RWPE1 (cell line): ENCODE data around the gene ITGA6.

Experiments used
- CTCF ChIA-PET: fragments of 350-600 bp; sonication (Branson Sonifier 250); formaldehyde crosslinking; extraction: SDS; loops from one replicate; lab custom pipeline; 2021; lab: Yijun Ruan, JAX
- POLR2A ChIA-PET: fragments of 400-600 bp; formaldehyde crosslinking; extraction: SDS; loops from one replicate; lab custom pipeline; 2020; ENCODE audit warnings: antibody characterized with exemption; ENCODE audit not compliant: low non-redundant PET; lab: Yijun Ruan, JAX
- DNase-seq: peaks from one replicate; pipeline ENCODE4 v3.0.0; 2012; ENCODE audit warnings: low spot score
- H3K27ac ChIP-seq: fragments of 450-650 bp; 2 replicates; pipeline ENCODE4 v1.5.1; 2017
- TF ChIP-seq, protein P1 (sequence below): fragments of 450-650 bp; conservative IDR thresholded peaks from 2 replicates; pipeline ENCODE4 v1.5.1; 2017; ENCODE audit warnings: low read depth, mild to moderate bottlenecking

ITGA6 gene

GRCh38 chr2:172403402-172403801 is 24.0 kb upstream of the ITGA6 start:
- DNase-seq, result peak; percentile 23
- CTCF ChIA-PET, result interaction anchor here (0.5 kb wide), 1 partner anchor 230 kb away, joined by 3 read pairs; no protein-coding TSS in a partner anchor
- TF ChIP-seq, protein P1, sequence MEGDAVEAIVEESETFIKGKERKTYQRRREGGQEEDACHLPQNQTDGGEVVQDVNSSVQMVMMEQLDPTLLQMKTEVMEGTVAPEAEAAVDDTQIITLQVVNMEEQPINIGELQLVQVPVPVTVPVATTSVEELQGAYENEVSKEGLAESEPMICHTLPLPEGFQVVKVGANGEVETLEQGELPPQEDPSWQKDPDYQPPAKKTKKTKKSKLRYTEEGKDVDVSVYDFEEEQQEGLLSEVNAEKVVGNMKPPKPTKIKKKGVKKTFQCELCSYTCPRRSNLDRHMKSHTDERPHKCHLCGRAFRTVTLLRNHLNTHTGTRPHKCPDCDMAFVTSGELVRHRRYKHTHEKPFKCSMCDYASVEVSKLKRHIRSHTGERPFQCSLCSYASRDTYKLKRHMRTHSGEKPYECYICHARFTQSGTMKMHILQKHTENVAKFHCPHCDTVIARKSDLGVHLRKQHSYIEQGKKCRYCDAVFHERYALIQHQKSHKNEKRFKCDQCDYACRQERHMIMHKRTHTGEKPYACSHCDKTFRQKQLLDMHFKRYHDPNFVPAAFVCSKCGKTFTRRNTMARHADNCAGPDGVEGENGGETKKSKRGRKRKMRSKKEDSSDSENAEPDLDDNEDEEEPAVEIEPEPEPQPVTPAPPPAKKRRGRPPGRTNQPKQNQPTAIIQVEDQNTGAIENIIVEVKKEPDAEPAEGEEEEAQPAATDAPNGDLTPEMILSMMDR, result no peak
- H3K27ac ChIP-seq, result peak overlapping the region; percentile 70
- POLR2A ChIA-PET, result no interaction called here

- POLR2A ChIA-PET, result no interaction called here
- TF ChIP-seq, protein P1, result no peak
- CTCF ChIA-PET, result interaction anchor here (0.5 to 0.8 kb wide), 2 partner anchors 24 to 231 kb away, joined by 3 read pairs; partner anchors contain the start of gene ITGA6
- H3K27ac ChIP-seq, result peak overlapping the region; percentile 70
- DNase-seq, result no peak
Observed at GRCh38 chr2:172403881-172404468, 23.4 kb upstream of the ITGA6 start.

- POLR2A ChIA-PET, result no interaction called here
- H3K27ac ChIP-seq, result no peak overlapping the region
- DNase-seq, result peak; percentile 41
- TF ChIP-seq, protein P1, result no peak
- CTCF ChIA-PET, result interaction anchor here (0.8 kb wide), 1 partner anchor 23 kb away, joined by 3 read pairs; the partner anchor contains the start of gene ITGA6
Observed at GRCh38 chr2:172404824-172405223, 22.6 kb upstream of the ITGA6 start.

GRCh38 chr2:172405673-172406072 is 21.7 kb upstream of the ITGA6 start:
- no peak overlapping the region for H3K27ac ChIP-seq
- ChIA-PET POLR2A (no interaction called here), CTCF (no interaction called here)
- no peak for DNase-seq
- TF ChIP-seq, protein P1, result no peak

GRCh38 chr2:172408143-172408766 is 19.1 kb upstream of the ITGA6 start:
- H3K27ac ChIP-seq, result peak overlapping the region; percentile 74
- TF ChIP-seq, protein P1, result no peak
- ChIA-PET POLR2A (no interaction called here), CTCF (interaction anchor here (0.6 kb wide), 1 partner anchor 22 kb away, joined by 3 read pairs; no protein-coding TSS in a partner anchor)
- DNase-seq, result peak; percentile 92

DNA sequence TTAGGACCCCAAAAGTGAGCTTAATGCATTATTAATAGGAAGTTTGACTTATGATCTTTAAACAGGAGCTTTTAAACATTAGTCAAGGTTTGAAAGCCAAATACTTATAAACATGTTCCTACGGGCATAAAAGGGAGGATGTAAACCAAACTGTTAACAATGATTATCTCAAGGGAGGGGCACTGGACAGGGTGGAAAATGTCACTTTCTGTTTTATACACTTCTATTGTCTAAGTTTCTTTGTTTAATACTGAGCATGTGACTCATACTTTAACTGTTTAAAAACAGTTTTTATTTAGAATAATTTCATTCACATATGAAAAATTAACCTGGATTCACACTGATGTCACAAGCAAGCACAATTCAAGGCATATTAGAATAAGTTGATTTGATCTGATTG is 18.3 kb upstream of the ITGA6 start:
- no peak overlapping the region for H3K27ac ChIP-seq
- TF ChIP-seq, protein P1, result no peak
- peak; percentile 16 for DNase-seq
- ChIA-PET POLR2A (no interaction called here), CTCF (no interaction called here)
